OCI-LY7 (cell line): ENCODE results near the gene HMCES. TPM values are rescaled to one million over a fixed set of nuclear protein-coding genes. Genes with fewer than 3 reads are reported as not detected.
A peak's percentile ranks its signal among the peaks of the same experiment; 100 is the strongest.

Experiments
- BruUV-seq: library from RNA; stranded (reverse); fragments of 400-500 nt; replicated peaks from 2 replicates; lab custom pipeline; 2021; lab: Mats Ljungman, UMichigan
- CTCF ChIA-PET: fragments of 300-600 bp; sonication (Branson Sonifier 250); formaldehyde crosslinking; loops from one replicate; lab custom pipeline; 2022; ENCODE audit warnings: antibody characterized with exemption; ENCODE audit not compliant: unreplicated experiment; lab: Charles Lee
- POLR2A ChIA-PET: fragments of 300-600 bp; sonication (Branson Sonifier 250); formaldehyde crosslinking; loops from one replicate; lab custom pipeline; 2022; ENCODE audit warnings: antibody characterized with exemption; lab: Charles Lee
- DNase-seq: peaks from one replicate; pipeline ENCODE4 v3.0.0-alpha.2; 2015; ENCODE audit warnings: low spot score
- H2AFZ ChIP-seq: fragments of 200-600 bp; sonication (generic), shearing (Covaris generic); 2 replicates; pipeline ENCODE4 v1.6.1; 2014; ENCODE audit warnings: mild to moderate bottlenecking, antibody characterized with exemption, low read length, moderate library complexity
- H3K27ac ChIP-seq: fragments of 200-600 bp; sonication (generic); 2 replicates; pipeline ENCODE4 v1.5.1; 2014; ENCODE audit warnings: mixed run types, low read depth, mild to moderate bottlenecking, moderate library complexity, low read length, inconsistent platforms; ENCODE audit not compliant: poor library complexity, severe bottlenecking
- H3K36me3 ChIP-seq: fragments of 200-600 bp; sonication (generic); 2 replicates; pipeline ENCODE4 v1.6.1; 2014; ENCODE audit warnings: mild to moderate bottlenecking, antibody characterized with exemption, low read length, moderate library complexity, mixed read lengths; ENCODE audit not compliant: insufficient read depth
- H3K4me1 ChIP-seq: fragments of 200-600 bp; sonication (generic); 2 replicates; pipeline ENCODE4 v1.5.1; 2014; ENCODE audit warnings: mild to moderate bottlenecking, low read length; ENCODE audit not compliant: insufficient read depth, poor library complexity, severe bottlenecking
- H3K4me2 ChIP-seq: fragments of 200-600 bp; sonication (generic); 2 replicates; pipeline ENCODE4 v1.6.1; 2014; ENCODE audit warnings: mild to moderate bottlenecking, low read length
- H3K4me3 ChIP-seq: fragments of 200-600 bp; sonication (generic); 2 replicates; pipeline ENCODE4 v1.5.1; 2014; ENCODE audit warnings: mild to moderate bottlenecking, low read depth, low read length; ENCODE audit not compliant: poor library complexity, severe bottlenecking
- H3K79me2 ChIP-seq: fragments of 200-600 bp; sonication (generic); 2 replicates; pipeline ENCODE4 v1.6.1; 2016; ENCODE audit warnings: low read depth, mild to moderate bottlenecking, low read length, moderate library complexity, mixed read lengths; ENCODE audit not compliant: insufficient read depth
- H3K9me2 ChIP-seq: fragments of 200-600 bp; sonication (generic); 2 replicates; pipeline ENCODE4 v1.6.1; 2016; ENCODE audit warnings: mild to moderate bottlenecking, low read length, mixed read lengths; ENCODE audit not compliant: insufficient read depth
- H3K9me3 ChIP-seq: fragments of 200-600 bp; sonication (generic); 2 replicates; pipeline ENCODE4 v1.6.1; 2014; ENCODE audit warnings: mild to moderate bottlenecking, mixed run types, low read length, mixed read lengths
- H4K20me1 ChIP-seq: fragments of 200-600 bp; sonication (generic); 2 replicates; pipeline ENCODE4 v1.6.1; 2014; ENCODE audit warnings: mild to moderate bottlenecking, antibody characterized with exemption, low read length, moderate library complexity, mixed read lengths; ENCODE audit not compliant: insufficient read depth
- CTCF ChIP-seq: fragments of 200-600 bp; sonication (generic); conservative IDR thresholded peaks from 2 replicates; pipeline ENCODE4 v1.5.1; 2014; ENCODE audit warnings: mild to moderate bottlenecking, antibody characterized with exemption, low read length, moderate library complexity, mixed read lengths
- EZH2phosphoT487 ChIP-seq: fragments of 200-600 bp; sonication (generic); IDR thresholded peaks from 2 replicates; pipeline ENCODE4 v1.6.1; 2018; ENCODE audit warnings: low read depth, borderline replicate concordance, mild to moderate bottlenecking, mixed run types, antibody characterized with exemption, low read length, moderate library complexity, mixed read lengths
- intact Hi-C: fragments of 100-400 bp; cut with micrococcal nuclease; formaldehyde crosslinking; loops from one replicate; pipeline ENCODE4 v1.10.0; 2022; ENCODE audit not compliant: unreplicated experiment
- total RNA-seq, 2 experiments: library from RNA; depleted of rRNA in 1 of 2; stranded (reverse); fragments of >200 nt in 1 of 2; shearing (Covaris generic) in 1 of 2; gene quantifications; 2 replicates each; pipeline ENCODE4 v1.2.3, GENCODE V29; 2014 to 2022

Gene HMCES
- total RNA-seq, 2 experiments from 2014 or later = 90.6 to 287 TPM

- no peak overlapping the region for H3K4me2 ChIP-seq
- H3K9me2 ChIP-seq = no peaks in the 10 kb centered on the region
- CTCF ChIA-PET = no interaction called here
- H3K4me1 ChIP-seq = peaks cover 74% of the 10 kb centered on the region
- POLR2A ChIA-PET = interaction anchor here (0.6 to 1.9 kb wide), 10 partner anchors 8 to 196 kb away, joined by 3 to 6 read pairs (median 3); no protein-coding TSS in a partner anchor
- DNase-seq = no peak
- H3K9me3 ChIP-seq = peaks cover 2% of the 10 kb centered on the region; the same call in 1 of the 2 replicates
- no peak for TF ChIP-seq EZH2phosphoT487
- no peak for TF ChIP-seq CTCF
- peak overlapping the region; percentile 72; the same call in 1 of the 2 replicates for H2AFZ ChIP-seq
- BruUV-seq = no TSS peak
- H3K4me3 ChIP-seq = no peak overlapping the region
- no peaks in the 10 kb centered on the region for H3K36me3 ChIP-seq
- H3K27ac ChIP-seq = peak overlapping the region; percentile 10
- intact Hi-C loops = loop anchor here (5.0 kb wide), 1 partner anchor 108 kb away; the partner anchor contains the start of gene RAB43
- no peaks in the 10 kb centered on the region for H4K20me1 ChIP-seq
- H3K79me2 ChIP-seq = no peaks in the 10 kb centered on the region
Measured at GRCh38 chr3:129230311-129231019, 48.2 kb upstream of the HMCES start.

GRCh38 chr3:129231331-129232119 is 47.1 kb upstream of the HMCES start:
- no peak for DNase-seq
- H3K79me2 ChIP-seq = no peaks in the 10 kb centered on the region
- peaks cover 74% of the 10 kb centered on the region for H3K4me1 ChIP-seq
- CTCF ChIA-PET = no interaction called here
- H3K27ac ChIP-seq = peak overlapping the region; percentile 26
- peak overlapping the region; percentile 52; the same call in 1 of the 2 replicates for H2AFZ ChIP-seq
- H3K36me3 ChIP-seq = no peaks in the 10 kb centered on the region
- H3K9me3 ChIP-seq = peaks cover 9% of the 10 kb centered on the region; the same call in 1 of the 2 replicates
- no peaks in the 10 kb centered on the region for H3K9me2 ChIP-seq
- BruUV-seq = no TSS peak
- TF ChIP-seq CTCF (no peak), EZH2phosphoT487 (no peak)
- intact Hi-C loops = loop anchor here (5.0 kb wide), 1 partner anchor 109 kb away; the partner anchor contains the start of gene RAB43
- POLR2A ChIA-PET = interaction anchor here (0.6 to 1.9 kb wide), 6 partner anchors 9 to 185 kb away, joined by 3 to 6 read pairs (median 4); no protein-coding TSS in a partner anchor
- H3K4me2 ChIP-seq = peak overlapping the region; percentile 25
- no peaks in the 10 kb centered on the region for H4K20me1 ChIP-seq
- no peak overlapping the region for H3K4me3 ChIP-seq
